Panc1 (cell line): ENCODE results near the gene TNRC6C. TPM values are rescaled to one million over a fixed set of nuclear protein-coding genes. Genes with fewer than 3 reads are reported as not detected.

Experiments
- ATAC-seq: fragments of 200-7000 bp; cut with Tn5 transposase; 2 replicates; pipeline ENCODE4 v1.9.1; 2020; ENCODE audit warnings: mild to moderate bottlenecking, moderate library complexity
- BruUV-seq: library from RNA; stranded (reverse); fragments of 400-500 nt; replicated peaks from 2 replicates; lab custom pipeline; 2021; lab: Mats Ljungman, UMichigan
- CTCF ChIA-PET: fragments of 300-600 bp; sonication (Branson Sonifier 250); formaldehyde crosslinking; loops from one replicate; lab custom pipeline; 2022; ENCODE audit warnings: antibody characterized with exemption; lab: Charles Lee
- POLR2A ChIA-PET: fragments of 300-600 bp; sonication (Branson Sonifier 250); formaldehyde crosslinking; loops from one replicate; lab custom pipeline; 2022; ENCODE audit warnings: antibody characterized with exemption; lab: Charles Lee
- DNase-seq: peaks from one replicate; pipeline ENCODE4 v3.0.0-alpha.2; 2010; ENCODE audit warnings: low read depth, low spot score
- H3K27ac ChIP-seq: 2 replicates; pipeline ENCODE4 v1.5.1; 2011; ENCODE audit warnings: mild to moderate bottlenecking, low read length, inconsistent platforms
- H3K27me3 ChIP-seq: fragments of 200-500 bp; sonication (Bioruptor generic); 2 replicates; pipeline ENCODE4 v1.6.0; 2014; ENCODE audit warnings: low read length, inconsistent platforms; ENCODE audit not compliant: control insufficient read depth, insufficient read depth
- H3K36me3 ChIP-seq: fragments of 200-500 bp; sonication (Bioruptor generic); 2 replicates; pipeline ENCODE4 v1.5.1; 2014; ENCODE audit warnings: inconsistent platforms, mild to moderate bottlenecking, low read length, moderate library complexity; ENCODE audit not compliant: control insufficient read depth, insufficient read depth
- H3K4me1 ChIP-seq: 2 replicates; pipeline ENCODE4 v1.5.1; 2011; ENCODE audit warnings: inconsistent platforms, mild to moderate bottlenecking, low read length, moderate library complexity; ENCODE audit not compliant: control insufficient read depth, insufficient read depth
- H3K4me3 ChIP-seq, 2 experiments: 2 replicates each; pipeline ENCODE4 v1.5.1; 2011 to 2012; ENCODE audit warnings: low read depth in 2 of 2, low read length in 2 of 2, mild to moderate bottlenecking in 2 of 2, inconsistent platforms in 1 of 2, moderate library complexity in 1 of 2
- H3K9me3 ChIP-seq: fragments of 200-500 bp; sonication (Bioruptor generic); 2 replicates; pipeline ENCODE4 v1.5.1; 2014; ENCODE audit warnings: low read depth, mild to moderate bottlenecking, inconsistent platforms, low read length, moderate library complexity; ENCODE audit not compliant: control insufficient read depth, insufficient read depth
- POLR2AphosphoS5 ChIP-seq: IDR thresholded peaks from 2 replicates; pipeline ENCODE4 v1.6.1; 2012; ENCODE audit warnings: mild to moderate bottlenecking, low read depth, low read length, moderate library complexity
- REST ChIP-seq, 2 experiments: IDR thresholded peaks; 2 replicates each; pipeline ENCODE4 v1.6.1; 2011 to 2012; ENCODE audit warnings: low read depth in 2 of 2, control low read depth in 1 of 2, low read length in 1 of 2, mild to moderate bottlenecking in 1 of 2, moderate library complexity in 1 of 2; ENCODE audit not compliant: insufficient read depth in 1 of 2
- SIN3A ChIP-seq: IDR thresholded peaks from 2 replicates; pipeline ENCODE4 v1.6.1; 2012; ENCODE audit warnings: low read depth, mild to moderate bottlenecking, low read length, moderate library complexity, borderline replicate concordance; ENCODE audit not compliant: insufficient read depth
- TCF7L2 ChIP-seq: IDR thresholded peaks from 2 replicates; pipeline ENCODE4 v1.6.1; 2011; ENCODE audit warnings: mild to moderate bottlenecking, low read depth, low read length, inconsistent platforms
- in situ Hi-C: cut with HindIII; loops from 2 replicates; pipeline ENCODE4 v1.10.0; 2016; ENCODE audit warnings: low sequenced_read_pairs, low pct_unique_long_range_greater_than_20kb
- intact Hi-C: fragments of 100-400 bp; cut with micrococcal nuclease; formaldehyde crosslinking; loops from one replicate; pipeline ENCODE4 v1.10.0; 2022; ENCODE audit not compliant: unreplicated experiment
- total RNA-seq: library from RNA; stranded (reverse); gene quantifications from one replicate; pipeline ENCODE4 v1.2.1, GENCODE V29; 2021; ENCODE audit not compliant: unreplicated experiment
- TF ChIP-seq, protein P1 (sequence below): fragments of 450-650 bp; IDR thresholded peaks from 2 replicates; pipeline ENCODE4 v1.5.1; 2017; ENCODE audit warnings: mild to moderate bottlenecking

TNRC6C gene
- total RNA-seq, 1 experiment from 2014 or later: 10.1 TPM

DNA sequence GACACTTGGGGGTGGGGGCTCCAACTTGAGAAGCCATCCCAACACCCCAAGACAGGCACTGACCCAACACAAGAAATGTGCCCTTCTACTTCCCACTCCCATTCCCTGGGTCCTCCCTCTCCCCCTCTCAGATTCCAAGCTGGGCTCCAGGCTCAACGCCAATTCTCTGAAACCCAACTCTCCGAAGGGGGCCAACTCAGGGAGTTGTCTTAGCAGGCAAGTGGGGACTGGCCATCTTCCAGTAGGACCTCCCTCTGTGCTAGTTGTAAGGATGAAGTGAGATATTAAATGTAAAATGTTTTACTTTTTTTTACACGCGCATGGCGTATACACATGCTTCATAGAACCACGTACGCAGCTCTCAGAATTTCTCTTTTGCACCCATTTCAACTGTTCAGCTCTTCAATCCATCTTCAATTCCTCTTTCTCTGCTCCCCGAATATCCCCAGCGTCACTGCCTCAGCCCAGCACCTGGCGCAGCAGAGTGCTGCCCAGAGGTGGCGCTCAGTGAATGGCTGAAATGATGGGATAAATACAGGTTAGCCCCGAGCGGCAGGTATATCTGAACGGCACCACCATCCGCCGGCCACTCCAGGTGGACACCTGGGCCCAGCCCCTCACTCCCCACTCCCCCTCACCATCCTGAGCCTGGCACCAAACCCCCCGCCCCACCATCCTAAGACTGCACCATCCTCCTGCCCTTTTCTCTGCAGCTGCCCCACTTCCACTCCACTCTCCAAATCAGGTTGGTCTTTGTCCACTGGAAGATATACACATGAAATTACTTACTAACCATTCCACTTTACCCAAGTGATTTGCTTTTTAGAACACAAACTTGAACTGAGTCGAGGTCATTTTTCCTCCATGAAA, 43.9 kb upstream of the TNRC6C start:
- ATAC-seq (peak; percentile 86), DNase-seq (no peak)
- no peaks in the 10 kb centered on the region for H3K9me3 ChIP-seq
- H3K27me3 ChIP-seq: peaks cover 35% of the 10 kb centered on the region
- in situ Hi-C loops (no loop called here), intact Hi-C loops (loop anchor here (10.0 kb wide), 1 partner anchor 100 kb away; no protein-coding TSS in a partner anchor)
- POLR2A ChIA-PET: no interaction called here
- peaks cover 19% of the 10 kb centered on the region for H3K4me1 ChIP-seq
- no peak overlapping the region for H3K27ac ChIP-seq
- H3K36me3 ChIP-seq: no peaks in the 10 kb centered on the region; the same call in 1 of the 2 replicates
- CTCF ChIA-PET: interaction anchor here (1.6 kb wide), 1 partner anchor 104 kb away, joined by 3 read pairs; no protein-coding TSS in a partner anchor
- BruUV-seq: no TSS peak
- TF ChIP-seq REST (IDR thresholded peaks at IDR 0.05; ENCODE audit: insufficient read depth in 1 of 2, low read depth in 2 of 2, low read length in 1 of 2) (no peak), TCF7L2 (no peak), POLR2AphosphoS5 (no peak), SIN3A (no peak)
- TF ChIP-seq, protein P1, sequence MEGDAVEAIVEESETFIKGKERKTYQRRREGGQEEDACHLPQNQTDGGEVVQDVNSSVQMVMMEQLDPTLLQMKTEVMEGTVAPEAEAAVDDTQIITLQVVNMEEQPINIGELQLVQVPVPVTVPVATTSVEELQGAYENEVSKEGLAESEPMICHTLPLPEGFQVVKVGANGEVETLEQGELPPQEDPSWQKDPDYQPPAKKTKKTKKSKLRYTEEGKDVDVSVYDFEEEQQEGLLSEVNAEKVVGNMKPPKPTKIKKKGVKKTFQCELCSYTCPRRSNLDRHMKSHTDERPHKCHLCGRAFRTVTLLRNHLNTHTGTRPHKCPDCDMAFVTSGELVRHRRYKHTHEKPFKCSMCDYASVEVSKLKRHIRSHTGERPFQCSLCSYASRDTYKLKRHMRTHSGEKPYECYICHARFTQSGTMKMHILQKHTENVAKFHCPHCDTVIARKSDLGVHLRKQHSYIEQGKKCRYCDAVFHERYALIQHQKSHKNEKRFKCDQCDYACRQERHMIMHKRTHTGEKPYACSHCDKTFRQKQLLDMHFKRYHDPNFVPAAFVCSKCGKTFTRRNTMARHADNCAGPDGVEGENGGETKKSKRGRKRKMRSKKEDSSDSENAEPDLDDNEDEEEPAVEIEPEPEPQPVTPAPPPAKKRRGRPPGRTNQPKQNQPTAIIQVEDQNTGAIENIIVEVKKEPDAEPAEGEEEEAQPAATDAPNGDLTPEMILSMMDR: no peak
- no peak overlapping the region for H3K4me3 ChIP-seq

DNA sequence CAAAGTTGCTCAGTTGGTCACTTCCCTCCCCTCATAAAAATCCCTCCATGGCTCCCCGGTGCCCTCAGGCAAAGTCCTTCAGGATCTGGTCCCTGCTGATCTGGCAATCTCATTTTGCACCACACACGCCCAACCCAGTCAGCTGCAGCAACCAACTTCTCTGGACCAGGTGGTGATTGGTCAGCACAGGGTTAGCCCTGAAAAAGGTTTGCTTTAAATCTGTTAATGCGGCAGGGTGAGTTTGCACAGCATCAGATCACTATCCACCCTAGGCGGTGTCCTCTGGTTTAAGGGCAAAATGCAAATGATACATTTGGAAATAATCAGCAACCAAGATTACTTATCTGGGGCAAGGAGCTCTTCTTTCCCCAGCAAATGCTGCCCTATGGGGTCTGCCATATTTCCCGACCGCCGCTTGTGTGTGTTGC, 42.9 kb upstream of the TNRC6C start:
- ChIA-PET CTCF (interaction anchor here (1.0 to 1.6 kb wide), 2 partner anchors 103 to 169 kb away, joined by 3 read pairs; no protein-coding TSS in a partner anchor), POLR2A (no interaction called here)
- Histone ChIP-seq H3K9me3 (no peaks in the 10 kb centered on the region), H3K27ac (no peak overlapping the region), H3K27me3 (peaks cover 35% of the 10 kb centered on the region), H3K4me1 (peaks cover 19% of the 10 kb centered on the region), H3K4me3 (no peak overlapping the region), H3K36me3 (no peaks in the 10 kb centered on the region; the same call in 1 of the 2 replicates)
- BruUV-seq: no TSS peak
- TF ChIP-seq POLR2AphosphoS5 (no peak), REST (IDR thresholded peaks at IDR 0.05; ENCODE audit: insufficient read depth in 1 of 2, low read depth in 2 of 2, low read length in 1 of 2) (no peak), TCF7L2 (no peak), SIN3A (no peak)
- TF ChIP-seq, protein P1: no peak
- intact Hi-C loops (loop anchor here (10.0 kb wide), 1 partner anchor 99 kb away; no protein-coding TSS in a partner anchor), in situ Hi-C loops (no loop called here)
- ATAC-seq (no peak), DNase-seq (no peak)
